Lung (tissue), 12 donors: Measurements from ENCODE around the gene GSTA1. TPM values are rescaled to one million over a fixed set of nuclear protein-coding genes. Genes with fewer than 3 reads are reported as not detected.
"Not testable (repeated sequence)": the region's sequence is repeated elsewhere in the genome, so short reads cannot be mapped to it uniquely, and the experiment has no call there.

ENCODE experiments used
- ATAC-seq: fragments of 200-7000 bp; cut with Tn5 transposase; one replicate; pipeline ENCODE4 v1.9.1; 2020; ENCODE audit warnings: moderate number of reproducible peaks; ENCODE audit not compliant: insufficient read depth, low FRiP score
- DNase-seq, 3 donors: peaks; one replicate each; pipeline ENCODE4 v3.0.0-alpha.2; 2013 to 2017
- H3K27ac ChIP-seq, 2 donors: one replicate each; pipeline ENCODE4 v1.5.1; 2013; ENCODE audit warnings: mild to moderate bottlenecking in 2 of 2, moderate library complexity in 2 of 2, control low read depth in 1 of 2, inconsistent platforms in 1 of 2, low read depth in 1 of 2, low read length in 1 of 2
- H3K27me3 ChIP-seq, 3 donors: one replicate each; pipeline ENCODE4 v1.5.1; 2013; ENCODE audit warnings: low read length in 2 of 3; ENCODE audit not compliant: control insufficient read depth in 3 of 3, insufficient read depth in 3 of 3
- H3K36me3 ChIP-seq, 4 donors: one replicate each; pipeline ENCODE4 v1.5.1; 2013; ENCODE audit warnings: low read length in 4 of 4, mild to moderate bottlenecking in 1 of 4, moderate library complexity in 1 of 4; ENCODE audit not compliant: control insufficient read depth in 4 of 4, insufficient read depth in 4 of 4
- H3K4me1 ChIP-seq, 5 donors: one replicate each; pipeline ENCODE4 v1.5.1; 2013; ENCODE audit warnings: low read length in 5 of 5, mild to moderate bottlenecking in 2 of 5, moderate library complexity in 1 of 5; ENCODE audit not compliant: control insufficient read depth in 5 of 5, insufficient read depth in 5 of 5
- H3K4me3 ChIP-seq: one replicate; pipeline ENCODE4 v1.5.1; 2013; ENCODE audit warnings: mild to moderate bottlenecking, control low read depth, moderate library complexity
- H3K9ac ChIP-seq, 2 donors: one replicate each; pipeline ENCODE4 v1.5.1; 2013; ENCODE audit warnings: low read length in 2 of 2, control low read depth in 1 of 2; ENCODE audit not compliant: insufficient read depth in 1 of 2
- H3K9me3 ChIP-seq, 4 donors: one replicate each; pipeline ENCODE4 v1.5.1; 2013; ENCODE audit warnings: low read length in 3 of 4, mild to moderate bottlenecking in 1 of 4, moderate library complexity in 1 of 4; ENCODE audit not compliant: control insufficient read depth in 4 of 4, insufficient read depth in 3 of 4
- WGBS, 2 donors: extraction: QIAGEN DNeasy Blood & Tissue Kit; methylation state at CpG; one replicate each; pipeline ENCODE4 v1.1.7; 2013; 5-methylcytosine and 5-hydroxymethylcytosine counted together
- polyA plus RNA-seq, 2 donors: library from polyadenylated mRNA; stranded (reverse); fragments of 200-250 nt; gene quantifications; one replicate each; pipeline ENCODE4 v1.2.1, GENCODE V29; 2013
- total RNA-seq, 2 donors: library from RNA; depleted of rRNA in 1 of 2; stranded (reverse); fragments of >200 nt in 1 of 2; gene quantifications; one replicate each; pipeline ENCODE4 v1.2.1, GENCODE V29; 2014 to 2021
- TF ChIP-seq, protein P1 (sequence below): IDR thresholded peaks from 2 replicates; pipeline ENCODE4 v1.5.1; 2012; ENCODE audit warnings: mild to moderate bottlenecking; ENCODE audit errors: control extremely low read depth, extremely low read depth
- donor health status: control.
- donor health status: control.
- donor health status: Bipolar disorder and iron deficiency.
- donor health status: healthy.
- donor health status: DM: yes; HTN: yes; CAD: no.

Gene GSTA1
- total and polyA plus RNA-seq, 4 donors = 4.0 to 65.0 (median 29.0) TPM

DNA sequence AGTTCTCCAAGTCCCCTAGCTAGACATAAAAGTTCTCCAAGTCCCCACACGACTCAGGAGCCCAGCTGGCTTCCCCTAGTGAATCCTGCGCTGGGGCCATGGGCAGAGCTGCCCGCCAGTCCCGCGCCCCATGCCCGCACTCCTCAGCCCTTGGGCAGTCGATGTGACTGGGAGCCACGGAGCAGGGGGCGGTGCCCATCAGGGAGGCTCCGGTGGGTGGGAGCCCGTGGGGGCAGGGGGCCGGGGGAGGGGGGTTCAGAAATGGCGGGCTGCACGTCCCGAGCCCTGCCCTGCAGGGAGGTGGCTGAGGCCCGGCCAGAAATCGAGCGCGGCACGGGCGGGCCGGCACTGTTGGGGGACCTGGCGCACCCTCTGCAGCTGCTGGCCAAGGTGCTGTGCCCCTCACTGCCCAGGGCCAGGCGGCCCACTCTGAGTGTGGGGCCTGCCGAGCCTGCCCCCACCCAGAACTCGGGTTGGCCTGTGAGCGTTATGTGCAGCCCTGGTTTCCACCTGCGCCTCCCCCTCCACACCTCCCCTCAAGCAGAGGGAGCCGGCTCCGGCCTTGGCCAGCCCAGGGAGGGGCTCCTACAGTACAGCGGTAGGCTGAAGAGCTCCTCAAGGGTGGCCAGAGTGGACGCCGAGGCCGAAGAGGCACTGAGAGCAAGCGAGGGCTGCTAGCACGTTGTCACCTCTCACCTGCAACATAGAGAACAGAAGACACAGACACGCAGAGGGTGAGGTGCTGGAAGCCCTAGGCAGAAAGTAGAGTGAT lies 25.6 kb upstream of the GSTA1 start:
- no peak for DNase-seq
- H3K4me3 ChIP-seq = no peak overlapping the region
- WGBS, 2 donors = 86 to 93% methylated on average over 32 to 37 of the region's 37 CpGs
- H3K27ac ChIP-seq = no peak overlapping the region
- TF ChIP-seq, protein P1, sequence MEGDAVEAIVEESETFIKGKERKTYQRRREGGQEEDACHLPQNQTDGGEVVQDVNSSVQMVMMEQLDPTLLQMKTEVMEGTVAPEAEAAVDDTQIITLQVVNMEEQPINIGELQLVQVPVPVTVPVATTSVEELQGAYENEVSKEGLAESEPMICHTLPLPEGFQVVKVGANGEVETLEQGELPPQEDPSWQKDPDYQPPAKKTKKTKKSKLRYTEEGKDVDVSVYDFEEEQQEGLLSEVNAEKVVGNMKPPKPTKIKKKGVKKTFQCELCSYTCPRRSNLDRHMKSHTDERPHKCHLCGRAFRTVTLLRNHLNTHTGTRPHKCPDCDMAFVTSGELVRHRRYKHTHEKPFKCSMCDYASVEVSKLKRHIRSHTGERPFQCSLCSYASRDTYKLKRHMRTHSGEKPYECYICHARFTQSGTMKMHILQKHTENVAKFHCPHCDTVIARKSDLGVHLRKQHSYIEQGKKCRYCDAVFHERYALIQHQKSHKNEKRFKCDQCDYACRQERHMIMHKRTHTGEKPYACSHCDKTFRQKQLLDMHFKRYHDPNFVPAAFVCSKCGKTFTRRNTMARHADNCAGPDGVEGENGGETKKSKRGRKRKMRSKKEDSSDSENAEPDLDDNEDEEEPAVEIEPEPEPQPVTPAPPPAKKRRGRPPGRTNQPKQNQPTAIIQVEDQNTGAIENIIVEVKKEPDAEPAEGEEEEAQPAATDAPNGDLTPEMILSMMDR = no peak
- H3K9ac ChIP-seq = no peak overlapping the region
- H3K27me3 ChIP-seq = no peaks in the 10 kb centered on the region
- peaks cover 0 to 2% (median 0%) of the 10 kb centered on the region in 5 donors for H3K4me1 ChIP-seq
- ATAC-seq = no peak
- H3K9me3 ChIP-seq = peaks cover 0 to 7% (median 0%) of the 10 kb centered on the region in 4 donors
- no peaks in the 10 kb centered on the region for H3K36me3 ChIP-seq

DNA sequence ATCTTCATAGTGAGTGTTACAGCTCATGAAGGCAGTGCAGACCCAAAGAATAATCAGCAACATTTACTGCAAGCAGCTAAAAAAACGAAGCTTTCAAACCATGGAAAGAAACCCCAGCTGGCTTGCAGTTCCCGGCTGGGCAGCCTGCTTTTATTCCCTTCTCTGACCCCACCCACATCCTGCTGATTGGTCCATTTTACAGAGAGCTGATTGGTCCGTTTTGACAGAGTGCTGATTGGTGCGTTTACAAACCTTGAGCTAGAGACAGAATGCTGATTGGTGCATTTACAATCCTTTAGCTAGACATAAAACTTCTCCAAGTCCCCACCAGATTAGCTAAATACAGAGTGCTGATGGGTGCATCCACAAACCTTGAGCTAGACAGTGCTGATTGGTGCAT lies 25.0 kb upstream of the GSTA1 start:
- not testable (repeated sequence) for H3K9me3 ChIP-seq, H3K27ac ChIP-seq, H3K27me3 ChIP-seq, H3K4me1 ChIP-seq, H3K9ac ChIP-seq, ATAC-seq, H3K36me3 ChIP-seq, DNase-seq, H3K4me3 ChIP-seq
- WGBS, 2 donors = 83 to 95% methylated on average over 4 of the region's 4 CpGs

DNA sequence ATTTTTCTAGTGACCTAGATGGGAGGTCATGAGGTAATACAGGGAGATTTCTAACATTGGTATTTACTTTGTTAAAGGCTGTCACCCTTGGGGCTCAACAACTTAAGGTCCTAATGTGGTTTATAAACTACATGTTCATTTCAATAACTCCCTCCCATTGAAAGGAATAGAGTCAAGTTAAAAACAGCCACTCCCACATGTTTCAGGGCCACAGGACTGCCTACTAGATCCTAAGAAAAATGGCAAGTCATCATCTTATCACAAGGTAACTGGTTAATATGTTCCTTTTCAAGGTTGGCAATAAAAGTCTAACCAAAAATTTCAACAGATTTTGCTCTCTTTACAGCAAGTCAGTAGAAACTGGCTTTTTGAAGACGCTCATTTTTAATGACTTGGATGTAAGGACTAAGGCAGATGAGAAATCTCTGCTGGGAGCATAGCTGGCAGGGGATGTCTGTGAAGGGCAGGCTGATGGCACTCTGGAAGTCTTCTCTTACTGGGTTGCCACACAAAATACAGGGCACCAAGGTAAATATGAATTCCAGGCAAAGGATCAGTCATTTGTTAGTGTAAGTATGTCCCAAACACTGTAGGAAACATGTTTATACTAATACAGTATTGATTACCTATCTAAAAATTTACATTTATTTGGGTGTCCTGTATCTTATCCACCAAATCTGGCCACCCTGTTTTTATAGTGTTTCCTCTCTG lies 23.6 kb upstream of the GSTA1 start:
- H3K4me3 ChIP-seq, H3K27ac ChIP-seq, H3K4me1 ChIP-seq, H3K9ac ChIP-seq, ATAC-seq, DNase-seq, H3K9me3 ChIP-seq, H3K27me3 ChIP-seq, H3K36me3 ChIP-seq: not testable (repeated sequence)
- WGBS, 2 donors = 74 to 88% methylated on average over 1 of the region's 1 CpG

DNA sequence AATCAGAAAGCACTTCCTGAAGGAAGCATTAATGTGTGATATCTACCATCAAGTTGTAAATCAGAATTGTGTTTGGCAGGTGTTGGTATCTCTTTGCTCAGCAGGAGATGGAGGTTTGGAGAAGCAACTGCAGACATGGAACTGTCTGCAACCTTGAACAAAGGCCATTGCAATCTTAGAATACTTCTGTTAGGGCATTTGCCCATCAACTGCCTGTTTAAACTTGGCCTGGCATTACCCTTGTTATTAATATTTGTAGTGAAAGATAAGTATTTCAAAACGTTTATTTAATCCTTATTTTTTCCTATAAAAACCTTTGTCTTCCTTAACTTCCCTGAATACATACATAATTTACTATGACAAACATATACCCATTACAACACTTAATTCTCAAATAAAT lies 22.9 kb upstream of the GSTA1 start:
- Histone ChIP-seq H3K4me1 (peaks cover 0 to 2% (median 0%) of the 10 kb centered on the region in 5 donors), H3K36me3 (no peaks in the 10 kb centered on the region), H3K9me3 (peaks cover 0 to 9% (median 1%) of the 10 kb centered on the region in 4 donors), H3K27me3 (no peaks in the 10 kb centered on the region), H3K9ac (no peak overlapping the region), H3K27ac (no peak overlapping the region), H3K4me3 (no peak overlapping the region)
- no peak for ATAC-seq
- TF ChIP-seq, protein P1 = no peak
- DNase-seq = no peak
- WGBS, 2 donors = 11 to 50% methylated on average over 1 of the region's 1 CpG

DNA sequence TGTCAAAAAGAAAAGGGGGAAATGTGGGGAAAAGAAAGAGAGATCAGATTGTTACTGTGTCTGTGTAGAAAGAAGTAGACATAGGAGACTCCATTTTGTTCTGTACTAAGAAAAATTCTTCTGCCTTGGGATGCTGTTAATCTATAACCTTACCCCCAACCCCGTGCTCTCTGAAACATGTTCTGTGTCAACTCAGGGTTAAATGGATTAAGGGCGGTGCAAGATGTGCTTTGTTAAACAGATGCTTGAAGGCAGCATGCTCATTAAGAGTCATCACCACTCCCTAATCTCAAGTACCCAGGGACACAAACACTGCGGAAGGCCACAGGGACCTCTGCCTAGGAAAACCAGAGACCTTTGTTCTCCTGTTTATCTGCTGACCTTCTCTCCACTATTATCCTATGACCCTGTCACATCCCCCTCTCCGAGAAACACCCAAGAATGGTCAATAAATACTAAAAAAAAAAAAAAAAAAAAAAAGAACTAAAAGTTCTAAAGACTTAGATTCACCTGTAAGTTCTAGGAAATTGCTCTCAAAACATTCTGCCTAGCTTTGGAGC lies 22.4 kb upstream of the GSTA1 start:
- not testable (repeated sequence) for DNase-seq, H3K4me1 ChIP-seq, H3K27ac ChIP-seq, H3K36me3 ChIP-seq, H3K4me3 ChIP-seq, H3K9me3 ChIP-seq, H3K9ac ChIP-seq, ATAC-seq, H3K27me3 ChIP-seq
- WGBS, 2 donors = 66 to 74% methylated on average over 4 of the region's 4 CpGs

DNA sequence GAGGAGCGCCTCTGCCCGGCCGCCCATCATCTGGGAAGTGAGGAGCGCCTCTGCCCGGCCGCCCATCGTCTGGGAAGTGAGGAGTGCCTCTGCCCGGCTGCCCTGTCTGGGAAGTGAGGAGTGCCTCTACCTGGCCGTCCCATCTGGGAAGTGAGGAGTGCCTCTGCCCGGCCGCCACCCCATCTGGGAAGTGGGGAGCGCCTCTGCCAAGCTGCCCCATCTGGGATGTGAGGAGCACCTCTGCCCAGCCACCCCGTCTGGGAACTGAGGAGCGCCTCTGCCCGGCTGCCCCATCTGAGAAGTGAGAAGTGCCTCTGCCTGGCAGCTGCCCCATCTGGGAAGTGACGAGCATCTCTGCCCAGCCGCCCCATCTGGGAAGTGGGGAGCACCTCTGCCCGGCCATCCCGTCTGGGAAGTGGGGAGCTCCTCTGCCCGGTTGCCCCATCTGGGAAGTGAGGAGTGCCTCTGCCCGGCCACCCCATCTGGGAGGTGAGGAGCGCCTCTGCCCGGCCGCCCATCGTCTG lies 21.7 kb upstream of the GSTA1 start:
- not testable (repeated sequence) for H3K4me1 ChIP-seq, H3K4me3 ChIP-seq, H3K27me3 ChIP-seq, H3K9ac ChIP-seq, H3K9me3 ChIP-seq, H3K27ac ChIP-seq, DNase-seq, H3K36me3 ChIP-seq, ATAC-seq
- 94 to 95% methylated on average over 25 of the region's 25 CpGs for WGBS, 2 donors
